Stimulated activated CD8-positive, alpha-beta memory T cell treated with anti-CD3 and anti-CD28 coated beads, Interleukin-7, amount 100 ng/mL, for 24 hours (primary cell): ENCODE measurements around the gene FOXK1.

Experiments
- DNase-seq: peaks from one replicate; pipeline ENCODE4 v3.0.0-alpha.2; 2020; ENCODE audit warnings: low read depth

Gene FOXK1

DNA sequence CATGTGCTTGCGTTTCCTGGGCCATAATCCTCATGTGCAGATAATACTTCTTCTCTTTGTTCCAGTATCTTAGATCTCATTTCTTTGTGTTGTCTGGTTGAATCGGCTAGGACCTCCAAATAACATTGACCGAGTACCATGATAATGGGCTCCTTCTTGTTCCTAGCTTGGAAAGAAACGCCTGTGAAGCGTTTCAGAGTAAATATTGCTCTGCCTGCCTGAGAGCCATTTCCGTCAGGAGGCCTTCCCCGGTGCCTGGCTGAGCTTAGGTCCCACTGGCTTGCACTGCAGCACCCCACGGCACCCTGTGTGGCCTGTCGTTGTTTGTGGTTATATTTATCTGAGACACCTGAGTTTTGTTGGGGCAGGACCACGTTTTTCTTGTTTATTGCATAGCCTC, 17.7 kb downstream of the FOXK1 start:
- DNase-seq: no peak

DNA sequence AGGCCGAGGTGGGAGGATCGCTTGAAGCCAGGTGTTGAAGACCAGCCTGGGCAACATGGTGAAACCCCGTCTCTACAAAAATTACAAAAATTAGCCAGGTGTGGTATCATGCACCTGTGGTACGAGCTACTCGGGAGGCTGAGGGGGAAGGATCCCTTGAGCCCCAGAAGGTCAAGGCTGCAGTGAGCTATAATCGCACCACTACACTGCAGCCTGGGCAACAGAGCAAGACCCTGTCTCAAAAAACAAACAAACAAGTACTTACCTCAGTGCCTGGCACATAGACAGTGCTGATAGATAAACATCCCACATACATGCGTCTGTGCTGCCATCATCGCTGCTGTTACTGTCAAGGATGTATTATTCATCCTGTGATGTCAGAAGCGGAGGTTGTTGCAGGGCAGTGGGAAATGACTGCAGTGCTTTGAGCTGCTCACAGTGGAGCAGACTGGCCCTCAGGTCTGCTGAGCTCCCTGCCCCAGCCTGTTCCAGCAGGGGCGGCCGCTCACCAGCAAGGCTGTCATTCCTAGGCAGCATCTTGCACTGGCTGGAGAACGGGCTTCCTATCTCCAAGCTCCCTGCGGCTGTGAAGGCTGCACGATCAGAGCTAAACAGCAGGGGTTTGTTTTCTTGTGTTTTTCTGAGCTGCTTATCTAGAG, 18.6 kb downstream of the FOXK1 start:
- no peak for DNase-seq

DNA sequence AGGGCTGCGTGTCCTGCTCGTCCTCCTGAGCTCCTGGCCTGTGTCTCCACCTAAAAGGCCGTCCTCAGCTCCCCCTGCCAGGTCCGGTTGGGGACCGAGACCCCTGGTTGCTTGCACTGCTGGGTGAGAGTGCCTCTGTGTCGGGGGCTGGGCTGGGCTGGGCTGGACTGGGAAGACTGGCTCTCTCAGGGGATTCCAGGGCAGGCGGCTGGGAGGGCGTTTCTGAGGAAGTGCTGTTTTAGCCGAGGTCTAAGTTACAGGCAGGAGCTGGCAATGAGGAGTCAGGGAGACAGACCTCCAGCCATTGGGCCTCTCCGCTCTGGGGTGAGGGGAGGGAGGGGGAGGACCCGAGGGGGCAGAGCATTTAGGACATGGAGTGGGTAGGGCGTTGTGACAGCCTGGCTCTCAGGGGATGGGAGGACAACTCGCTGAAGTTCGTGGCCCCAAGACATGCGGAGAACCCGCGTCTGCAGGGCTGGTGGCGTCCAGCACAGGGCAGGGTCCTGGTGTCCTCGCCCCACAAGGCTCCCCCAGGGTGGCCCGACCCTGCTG, 20.9 kb downstream of the FOXK1 start:
- no peak for DNase-seq

DNA sequence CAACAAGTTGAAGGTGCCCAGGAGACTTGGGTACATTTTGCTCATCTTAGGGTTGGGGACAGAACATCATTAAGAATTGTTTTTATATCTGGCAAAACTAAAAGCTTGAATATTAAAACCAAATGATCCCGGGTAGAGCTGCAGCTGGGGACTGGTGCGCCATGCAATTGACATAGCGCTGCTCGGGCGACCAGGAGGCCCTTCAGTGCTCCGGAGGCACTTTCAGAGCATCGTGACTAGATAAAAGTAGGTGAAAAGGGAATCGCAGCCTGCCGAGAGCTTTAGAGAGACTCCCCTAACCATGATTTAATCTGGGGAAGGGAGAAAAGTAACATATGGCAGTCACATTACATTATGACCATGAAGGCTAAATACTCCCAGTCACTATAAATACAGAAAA, 21.4 kb downstream of the FOXK1 start:
- no peak for DNase-seq

DNA sequence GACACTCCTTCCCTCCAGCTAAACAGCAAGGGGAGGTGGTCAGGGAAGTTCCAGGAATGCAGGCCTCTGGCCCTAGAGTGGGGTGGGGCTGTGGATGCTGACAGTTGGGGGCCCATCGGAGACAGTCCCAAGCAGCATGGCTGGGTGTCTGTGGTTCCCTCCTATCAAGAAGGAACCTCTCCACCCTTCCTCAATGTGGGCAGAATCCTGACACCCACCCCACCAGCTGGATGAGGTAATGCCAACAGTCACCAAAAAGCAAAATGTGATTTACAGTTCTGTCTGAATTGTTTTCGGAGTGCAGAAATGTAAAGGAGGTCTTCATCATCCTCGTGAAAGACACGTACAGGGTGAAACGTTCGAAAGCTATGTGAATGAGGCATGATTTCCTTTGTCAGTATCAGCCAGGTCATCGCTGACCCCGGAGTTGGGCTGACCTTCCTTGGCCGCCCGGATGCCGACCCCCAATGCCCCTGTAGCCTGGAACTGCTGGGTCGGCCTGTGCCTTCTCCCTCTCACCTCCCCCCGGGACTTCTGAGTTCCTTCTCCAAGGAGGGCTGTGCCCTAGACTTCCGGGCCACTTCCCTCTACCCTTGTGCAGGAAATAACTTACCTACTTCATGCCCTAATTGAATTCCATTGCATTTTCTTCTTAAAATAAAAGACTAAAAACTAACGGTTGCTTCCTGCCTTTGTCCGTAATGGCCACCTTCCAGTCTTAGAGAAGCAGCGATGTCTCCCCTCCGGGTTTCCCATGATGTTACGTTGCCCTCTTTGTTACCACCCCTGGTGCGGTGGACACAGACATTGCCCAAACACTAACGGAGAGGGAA, 24.5 kb downstream of the FOXK1 start:
- no peak for DNase-seq

DNA sequence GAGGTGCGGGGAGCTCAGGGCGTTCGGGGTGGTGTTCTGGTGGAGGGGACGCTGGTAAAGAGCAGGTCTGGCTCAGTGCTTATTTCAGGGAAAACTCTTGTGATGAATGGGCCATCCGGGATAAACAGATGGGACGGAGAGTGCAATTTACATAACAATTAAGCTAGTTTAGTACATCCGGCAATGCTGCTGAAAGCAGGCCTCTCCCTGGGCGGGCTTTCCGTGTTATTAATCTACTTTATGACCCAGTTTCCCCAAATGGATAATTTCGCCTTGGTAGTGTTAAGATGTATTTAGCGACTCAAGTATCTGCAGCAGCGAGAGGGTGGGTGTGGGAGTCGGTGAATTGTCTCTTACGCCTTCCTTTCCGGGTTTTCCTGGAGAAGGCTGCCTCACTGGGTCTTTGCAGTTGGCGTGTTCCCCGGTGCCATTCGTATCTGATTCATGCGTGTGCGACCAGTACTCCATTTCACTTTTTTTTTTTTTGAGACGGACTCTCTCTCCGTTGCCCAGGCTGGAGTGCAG, 25.2 kb downstream of the FOXK1 start:
- no peak for DNase-seq

DNA sequence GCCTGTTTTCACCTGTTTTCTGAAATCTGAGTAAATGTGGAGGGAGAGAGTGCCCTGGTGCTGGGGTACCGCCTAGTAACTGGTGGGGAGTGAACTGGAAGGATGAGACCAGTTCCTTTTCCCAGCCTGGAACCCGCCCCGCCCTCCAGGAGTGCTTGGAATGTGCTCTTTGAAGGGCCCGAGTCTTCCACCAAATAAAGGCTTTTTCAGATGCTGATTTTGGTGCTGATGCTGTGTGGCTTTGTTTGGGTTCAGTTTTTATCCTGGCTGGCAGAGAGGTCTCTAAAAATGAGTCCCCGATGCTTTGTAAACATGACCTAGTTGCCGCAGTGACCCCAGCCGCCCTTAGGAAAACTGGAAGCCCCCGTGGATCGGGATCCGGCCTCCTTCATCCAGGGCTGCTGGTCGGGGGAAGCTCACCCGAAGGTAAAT, 25.9 kb downstream of the FOXK1 start:
- DNase-seq: no peak

DNA sequence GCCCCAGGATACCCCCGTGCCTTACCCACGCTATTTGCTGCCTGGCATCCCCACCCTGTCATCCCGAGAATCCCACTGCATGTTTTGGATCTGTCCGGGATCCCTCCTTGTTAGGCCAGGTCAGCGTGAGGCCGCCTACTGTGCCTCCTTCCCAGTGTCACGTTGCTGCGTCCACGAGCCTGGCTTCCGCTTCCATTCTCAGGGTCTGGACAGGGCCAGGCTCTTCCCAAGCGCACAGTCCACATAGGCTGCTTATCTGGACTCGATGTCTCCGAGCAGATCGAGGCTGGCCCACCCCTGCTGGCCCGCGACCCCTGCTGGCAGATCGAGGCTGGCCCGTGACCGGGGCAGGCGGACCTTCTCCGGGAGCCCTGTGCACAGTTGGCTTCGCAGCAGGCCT, 27.1 kb downstream of the FOXK1 start:
- DNase-seq: no peak

DNA sequence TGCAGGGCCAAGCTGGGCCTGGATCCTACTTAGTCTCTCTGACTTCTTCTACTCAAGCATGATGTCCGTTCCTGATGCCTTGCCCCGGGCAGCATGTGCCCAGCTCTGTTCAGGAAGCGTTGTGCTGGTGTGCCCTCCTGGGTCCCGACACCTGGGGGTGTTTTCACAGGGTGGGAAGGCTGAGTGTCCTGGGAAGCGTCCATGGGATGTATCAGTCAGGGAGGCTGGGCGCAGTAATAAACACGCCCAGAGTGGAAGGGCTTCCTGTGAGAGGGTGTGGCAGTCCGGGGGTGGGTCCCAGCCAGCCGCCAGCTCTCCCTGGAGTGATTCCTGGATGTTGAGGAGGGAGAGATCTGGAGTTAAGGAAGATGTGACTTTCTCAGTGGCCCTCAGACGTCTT, 29.0 kb downstream of the FOXK1 start:
- no peak for DNase-seq

DNA sequence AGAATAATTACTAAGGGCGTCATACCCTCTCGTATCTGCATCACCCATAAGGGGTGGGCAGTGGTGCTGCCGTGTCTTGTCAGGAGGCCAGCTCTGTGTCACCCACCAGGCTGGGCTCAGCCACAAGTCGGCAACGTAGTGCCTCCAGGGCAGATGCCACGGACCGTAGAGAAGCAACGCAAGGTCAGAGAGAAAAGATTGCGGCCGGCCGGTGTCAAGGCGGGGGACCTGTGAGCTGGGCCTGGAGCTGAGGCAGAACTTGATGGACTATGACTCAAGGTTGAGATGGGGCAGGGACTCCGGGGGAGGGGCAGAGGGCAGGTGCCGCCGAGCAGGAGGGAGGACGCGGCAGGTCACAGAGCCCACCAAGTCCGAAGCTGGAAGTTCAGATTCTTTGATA, 29.5 kb downstream of the FOXK1 start:
- DNase-seq: no peak

DNA sequence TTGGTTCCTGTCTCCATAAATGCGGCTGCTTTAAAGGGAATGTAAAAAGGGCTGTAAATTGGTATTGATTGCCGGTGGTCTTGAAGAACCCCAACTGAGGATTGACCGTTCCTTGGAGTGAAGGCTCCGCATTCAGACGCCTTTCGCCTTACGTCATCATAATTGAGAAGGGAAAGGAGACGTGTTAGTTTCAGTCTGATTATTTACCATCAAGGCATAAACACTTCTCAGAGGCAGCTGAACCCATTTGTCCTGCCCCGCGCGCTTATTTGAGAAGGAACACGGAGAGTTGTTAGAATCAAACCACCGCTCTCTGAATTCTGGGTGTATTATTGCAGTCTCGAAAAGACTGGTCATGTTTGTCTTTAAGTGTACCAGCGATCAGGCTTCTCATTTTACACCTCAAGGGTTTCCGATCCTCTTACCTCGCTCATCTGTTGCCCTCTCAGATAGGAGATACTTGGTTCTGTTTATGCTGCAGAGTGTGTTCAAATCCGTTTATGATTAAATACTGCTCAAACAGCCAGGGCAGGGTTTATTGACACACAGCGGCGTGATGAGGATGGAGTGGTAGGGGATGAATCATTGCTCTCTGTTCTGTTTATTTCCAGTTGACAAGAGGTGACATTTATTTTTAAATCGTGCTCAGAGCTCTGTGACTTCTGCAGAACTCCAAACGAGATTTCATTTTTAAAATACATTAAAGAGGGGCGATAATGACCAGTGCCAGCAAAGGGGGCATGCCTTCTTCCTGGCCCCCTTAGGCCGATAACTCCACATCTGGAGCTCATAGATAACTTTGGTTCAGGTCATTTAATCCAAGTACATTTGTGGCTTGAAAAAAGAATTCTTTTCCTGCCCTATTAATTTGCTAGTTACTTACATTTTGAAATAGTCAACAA, 30.4 kb downstream of the FOXK1 start:
- no peak for DNase-seq

DNA sequence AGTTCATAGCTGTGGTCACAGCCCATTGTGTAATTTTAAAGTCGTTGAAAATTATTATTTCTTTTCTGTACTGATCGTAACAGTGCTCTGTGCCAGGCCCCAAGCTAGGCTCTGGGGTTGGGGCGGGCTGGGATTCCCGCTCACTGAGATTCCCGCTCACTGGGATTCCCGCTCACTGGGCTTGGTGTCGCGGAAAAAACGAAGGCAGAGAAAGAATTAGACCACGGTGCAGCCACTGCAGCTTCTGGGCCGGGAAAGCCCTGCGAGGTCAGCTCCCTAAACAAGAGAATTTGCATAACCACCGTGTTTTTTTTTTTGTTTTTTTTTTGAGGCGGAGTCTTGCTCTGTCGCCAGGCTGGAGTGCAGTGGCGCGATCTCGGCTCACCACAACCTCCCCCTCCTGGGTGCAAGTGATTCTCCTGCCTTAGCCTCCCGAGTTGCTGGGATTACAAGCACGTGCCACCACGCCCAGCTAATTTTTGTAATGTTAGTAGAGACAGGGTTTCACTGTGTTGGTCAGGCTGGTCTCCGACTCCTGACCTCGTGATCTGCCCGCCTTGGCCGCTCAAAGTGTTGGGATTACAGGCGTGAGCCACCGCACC, 31.2 kb downstream of the FOXK1 start:
- DNase-seq: no peak

DNA sequence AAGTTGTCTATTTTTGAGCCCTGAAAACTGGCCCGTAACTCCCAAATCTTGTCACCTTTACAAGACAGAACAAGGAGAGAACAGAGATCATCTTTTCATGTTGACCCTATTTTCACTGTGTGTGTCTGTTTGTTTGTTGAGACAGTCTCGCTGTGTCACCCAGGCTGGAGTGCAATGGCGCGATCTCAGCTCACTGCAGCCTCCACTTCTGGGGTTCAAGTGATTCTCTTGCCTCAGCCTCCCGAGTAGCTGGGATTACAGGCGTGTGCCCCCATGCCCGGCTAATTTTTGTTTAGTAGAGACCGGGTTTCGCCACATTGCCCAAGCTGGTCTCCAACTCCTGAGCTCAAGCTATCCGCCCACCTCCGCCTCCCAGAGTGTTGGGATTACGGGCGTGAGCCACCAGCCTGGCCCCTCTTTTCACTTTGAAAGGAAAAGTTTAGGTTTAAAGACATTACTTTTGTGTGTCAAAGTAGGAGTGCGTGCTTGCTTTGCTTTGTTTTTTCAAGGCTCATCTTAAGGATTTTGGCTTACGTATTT, 32.1 kb downstream of the FOXK1 start:
- DNase-seq: no peak

DNA sequence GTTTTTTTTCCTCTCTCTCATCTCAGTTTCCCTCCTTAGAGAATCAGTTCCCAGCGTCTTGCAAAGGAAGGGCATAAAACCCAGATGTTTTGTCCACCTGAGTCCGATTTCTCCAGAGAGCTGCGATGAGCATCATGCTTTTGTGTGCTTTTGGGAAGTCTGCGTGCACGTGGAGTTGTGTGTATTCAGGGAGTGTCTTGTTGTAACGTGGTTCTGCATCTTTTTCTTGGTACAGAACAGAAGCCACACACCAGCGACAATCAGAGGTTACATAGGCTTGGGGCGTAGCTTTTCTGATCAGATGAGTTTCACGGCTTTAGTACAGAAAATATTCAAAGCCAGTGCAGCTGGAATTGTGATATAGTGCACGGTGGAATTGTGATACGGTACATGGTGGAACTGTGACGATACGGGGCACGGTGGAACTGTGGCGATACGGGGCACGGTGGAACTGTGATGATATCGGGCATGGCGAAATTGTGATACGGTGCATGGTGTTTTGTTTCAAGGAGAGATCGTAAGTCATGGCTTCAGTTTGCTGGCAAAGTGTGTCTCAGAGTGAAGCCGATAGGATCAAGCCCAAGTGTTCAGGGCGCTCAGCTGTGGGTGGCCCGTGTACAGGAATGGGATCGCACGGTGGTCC, 32.8 kb downstream of the FOXK1 start:
- no peak for DNase-seq

DNA sequence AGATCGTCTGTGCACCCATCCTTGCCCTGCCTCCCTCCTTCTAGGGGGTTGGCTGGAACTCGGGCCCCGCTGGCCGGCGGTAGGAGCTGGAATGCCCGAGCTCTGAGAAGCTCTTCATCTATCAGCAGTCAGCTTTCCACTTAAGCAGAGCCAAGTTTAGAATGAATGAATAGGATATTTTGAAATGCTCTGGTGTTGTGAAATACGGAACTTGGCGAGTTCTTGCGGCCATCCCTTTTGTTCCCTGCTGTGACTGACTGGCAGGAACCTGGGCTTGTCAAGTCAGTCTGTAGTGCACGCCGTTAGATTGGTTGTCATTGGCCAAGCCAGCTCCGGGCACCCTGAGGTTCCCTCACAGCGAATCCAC, 33.3 kb downstream of the FOXK1 start:
- DNase-seq: no peak

DNA sequence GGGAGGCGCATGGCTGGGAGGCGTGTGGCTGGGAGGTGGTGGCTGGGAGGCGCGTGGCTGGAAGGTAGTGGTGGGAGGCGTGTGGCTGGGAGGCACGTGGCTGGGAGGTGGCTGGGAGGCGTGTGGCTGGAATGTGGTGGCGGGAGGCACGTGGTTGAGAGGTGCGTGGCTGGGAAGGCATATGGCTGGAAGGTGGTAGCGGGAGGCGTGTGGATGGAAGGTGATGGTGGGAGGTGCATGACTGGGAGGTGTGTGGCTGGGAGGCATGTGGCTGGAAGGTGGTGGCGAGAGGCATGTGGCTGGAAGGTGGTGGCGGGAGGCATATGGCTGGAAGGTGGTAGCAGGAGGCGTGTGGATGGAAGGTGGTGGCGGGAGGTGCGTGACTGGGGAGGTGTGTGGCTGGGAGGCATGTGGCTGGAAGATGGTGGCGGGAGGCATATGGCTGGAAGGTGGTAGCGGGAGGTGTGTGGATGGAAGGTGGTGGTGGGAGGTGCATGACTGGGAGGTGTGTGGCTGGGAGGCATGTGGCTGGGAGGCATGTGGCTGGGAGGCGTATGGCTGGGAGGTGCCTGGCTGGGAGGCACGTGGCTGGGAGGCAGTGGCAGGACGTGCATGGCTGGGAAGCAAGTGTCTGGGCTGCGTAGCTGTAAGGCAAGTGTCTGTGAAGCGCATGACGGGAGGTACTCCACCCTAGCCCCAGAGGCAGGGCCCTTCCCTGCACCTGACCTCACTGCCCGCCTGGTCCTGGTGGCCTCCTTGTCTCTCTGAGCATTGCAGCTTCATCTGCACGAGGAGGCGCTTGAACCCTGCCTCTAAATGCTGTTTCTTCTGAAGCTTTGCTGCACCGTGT, 35.1 kb downstream of the FOXK1 start:
- DNase-seq: no peak

DNA sequence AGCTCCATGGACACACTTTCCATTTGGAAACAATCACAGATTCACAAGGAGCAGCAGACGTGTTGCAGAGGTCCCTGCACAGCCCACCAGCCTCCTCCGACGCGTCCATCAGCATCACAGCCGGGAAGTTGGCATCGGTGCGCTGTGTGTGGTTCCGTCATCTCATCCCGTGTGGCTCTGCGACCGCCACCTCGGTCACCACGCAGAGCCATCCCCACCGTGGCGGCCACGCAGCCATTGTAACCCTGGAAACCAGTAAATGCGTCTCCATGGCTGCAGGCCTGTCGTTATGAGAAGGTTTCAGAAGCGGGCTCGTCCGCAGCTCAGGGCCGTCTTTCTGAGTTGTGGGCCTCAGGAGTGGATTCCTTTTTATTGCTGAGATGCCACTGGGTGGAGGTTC, 36.0 kb downstream of the FOXK1 start:
- DNase-seq: no peak

DNA sequence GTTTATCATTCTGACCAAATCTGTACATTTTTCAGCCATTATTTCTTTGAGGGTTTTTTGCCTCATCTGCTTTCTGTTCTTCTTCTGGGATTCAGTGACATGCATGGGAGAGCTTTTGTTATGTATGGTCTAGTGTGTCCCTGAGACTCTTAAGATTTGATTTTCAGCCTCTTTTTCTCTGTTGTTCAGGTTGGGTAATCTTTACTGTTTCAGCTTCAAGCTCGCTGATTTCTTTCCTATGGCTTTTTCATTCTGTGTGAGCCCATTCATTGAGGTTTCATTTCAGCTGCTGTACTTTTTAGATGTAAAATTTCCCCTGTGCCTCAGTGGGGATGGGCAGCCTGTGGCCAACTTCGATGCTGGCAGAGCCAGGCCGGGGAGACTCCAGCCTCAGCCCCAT, 38.1 kb downstream of the FOXK1 start:
- no peak for DNase-seq

DNA sequence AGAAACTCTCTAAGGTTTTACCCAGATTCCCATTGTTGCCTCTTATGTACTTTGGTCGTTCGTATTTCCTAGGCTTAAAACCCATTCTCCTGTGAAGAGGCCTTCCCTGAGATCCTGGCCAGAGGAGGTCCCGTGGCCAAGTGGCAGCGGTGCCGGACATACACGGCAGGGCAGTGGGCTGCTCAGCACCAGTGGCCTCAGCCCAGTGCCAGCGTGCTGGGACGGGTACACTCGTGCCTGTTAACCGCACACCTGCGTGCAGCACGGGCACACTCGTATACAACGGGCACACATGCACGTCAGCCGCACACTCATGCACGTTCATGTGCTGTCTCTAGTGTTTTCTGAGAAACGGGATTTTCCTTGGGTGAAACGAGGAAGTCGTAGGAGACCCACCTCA, 40.2 kb downstream of the FOXK1 start:
- DNase-seq: no peak
